Inflammatory macrophage treated with lipopolysaccharide for 4 hours (primary cell): ENCODE measurements around the gene SPEM3.
"Not testable (repeated sequence)": the region's sequence is repeated elsewhere in the genome, so short reads cannot be mapped to it uniquely, and the experiment has no call there.

Experiments
- DNase-seq: peaks from one replicate; pipeline ENCODE4 v3.0.0-alpha.2; 2020

Gene SPEM3

GRCh38 chr17:7475764-7476422 is 47.2 kb downstream of the SPEM3 start:
- DNase-seq = peak; percentile 79

GRCh38 chr17:7476494-7476893 is 47.8 kb downstream of the SPEM3 start:
- DNase-seq = no peak

GRCh38 chr17:7476951-7477350 is 48.3 kb downstream of the SPEM3 start:
- no peak for DNase-seq

- peak; percentile 22 for DNase-seq
Observed at GRCh38 chr17:7477392-7478275, 49.0 kb downstream of the SPEM3 start.

GRCh38 chr17:7478276-7479212 is 49.9 kb downstream of the SPEM3 start:
- no peak for DNase-seq

GRCh38 chr17:7479213-7480088 is 50.8 kb downstream of the SPEM3 start, which contains the start of gene ZBTB4:
Gene ZBTB4, minus strand, starts transcription at chr17:7479631. Its CDS starts 12,830 bp downstream, at chr17:7466801.
- DNase-seq = peak; percentile 21

- no peak for DNase-seq
Observed at GRCh38 chr17:7480089-7480384, 51.4 kb downstream of the SPEM3 start.

GRCh38 chr17:7481275-7481674 is 52.6 kb downstream of the SPEM3 start, which contains the start of gene SLC35G6:
Gene SLC35G6, plus strand, starts transcription at chr17:7481446. Its CDS starts 71 bp downstream, at chr17:7481517.
- DNase-seq = not testable (repeated sequence)

GRCh38 chr17:7481842-7482741 is 53.4 kb downstream of the SPEM3 start:
- not testable (repeated sequence) for DNase-seq
